Smooth muscle cell of bladder (primary cell): Measurements from ENCODE around the gene TRAF1. TPM values are rescaled to one million over a fixed set of nuclear protein-coding genes. Genes with fewer than 3 reads are reported as not detected.

ENCODE experiments used
- total RNA-seq: library from RNA; depleted of rRNA; stranded (reverse); fragments of >200 nt; gene quantifications from 2 replicates; pipeline ENCODE4 v1.2.3, GENCODE V29; 2014

Gene TRAF1
- total RNA-seq, result 2.3 TPM in 2 replicates

GRCh38 chr9:120926397-120926928 lies at the start of gene TRAF1:
TRAF1 (minus strand) TSS chr9:120926796; CDS start chr9:120926075, 721 bp downstream.

DNA sequence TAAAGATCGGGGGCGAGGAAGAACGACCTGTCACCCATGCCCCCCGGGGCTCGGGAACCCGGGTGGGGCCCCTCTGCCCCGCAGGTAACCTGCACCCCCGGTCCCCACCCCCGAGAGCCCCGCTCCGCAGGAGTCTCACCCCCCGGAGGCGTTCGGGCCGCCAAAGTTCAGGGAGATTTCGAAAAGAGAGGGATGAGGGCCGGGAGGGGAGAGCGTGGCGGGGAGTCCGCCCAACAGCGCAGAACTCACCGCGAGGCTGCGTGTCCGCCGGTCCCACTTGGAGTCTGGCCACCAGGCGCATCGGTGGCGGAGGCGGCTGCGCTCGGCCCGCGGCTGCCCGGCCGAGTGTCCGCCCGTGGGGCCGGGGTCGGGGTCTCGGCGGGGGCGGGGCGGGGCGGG lies 49.8 kb downstream of the TRAF1 start, which contains the start of gene PHF19:
Gene PHF19 (minus strand): TSS at position 347 of the 399 bp plus-strand sequence. CDS start 2,447 bp downstream, outside the sequence.

Other genes starting within 250 kb of the TRAF1 start
- gene MEGF9, start 212.3 kb downstream of the TRAF1 start, total RNA-seq, result 8.4 and 13.5 TPM in 2 replicates
- 25.9 and 32.9 TPM in 2 replicates for gene FBXW2, start 133.4 kb downstream of the TRAF1 start, total RNA-seq
- gene PSMD5, start 83.9 kb downstream of the TRAF1 start, total RNA-seq, result 14.8 and 18.8 TPM in 2 replicates
- 14.9 and 16.4 TPM in 2 replicates for gene PHF19, start 49.6 kb downstream of the TRAF1 start, total RNA-seq
- gene C5, start 123.5 kb upstream of the TRAF1 start, total RNA-seq, result 4.5 and 4.8 TPM in 2 replicates
- gene CNTRL, start 148.2 kb upstream of the TRAF1 start, total RNA-seq, result 2.9 and 4.4 TPM in 2 replicates